K562 (cell line): Measurements from ENCODE around the gene SDSL. TPM values are rescaled to one million over a fixed set of nuclear protein-coding genes. Genes with fewer than 3 reads are reported as not detected.

Experiments
- CCAR2 ChIP-seq: fragments of 200-400 bp; formaldehyde crosslinking; IDR thresholded peaks from 2 replicates; pipeline ENCODE4 v1.6.1; 2017; ENCODE audit warnings: mild to moderate bottlenecking, low read depth, low read length
- ELF2 ChIP-seq: fragments of 250-450 bp; sonication (Bioruptor Pico); IDR thresholded peaks from 2 replicates; pipeline ENCODE4 v1.5.0; 2021; ENCODE audit warnings: mild to moderate bottlenecking
- FOXJ2 ChIP-seq: fragments of 200-800 bp; sonication (Bioruptor generic); IDR thresholded peaks from 2 replicates; pipeline ENCODE4 v1.6.1; 2016; ENCODE audit warnings: missing genetic modification characterization, missing compliant biosample characterization
- NBN ChIP-seq: fragments of 450-650 bp; IDR thresholded peaks from 2 replicates; pipeline ENCODE4 v1.6.1; 2016; ENCODE audit warnings: low read depth, mild to moderate bottlenecking
- NCOA4 ChIP-seq: fragments of 450-650 bp; IDR thresholded peaks from 2 replicates; pipeline ENCODE4 v1.6.1; 2018; ENCODE audit warnings: mild to moderate bottlenecking; ENCODE audit not compliant: partially characterized antibody
- SMAD1 ChIP-seq: fragments of 150-350 bp; IDR thresholded peaks from 2 replicates; pipeline ENCODE4 v1.6.1; 2014; ENCODE audit warnings: low read length, low read depth; ENCODE audit not compliant: partially characterized antibody
- YBX1 ChIP-seq: fragments of 450-650 bp; IDR thresholded peaks from 2 replicates; pipeline ENCODE4 v1.7.1; 2016; ENCODE audit warnings: mild to moderate bottlenecking
- ZKSCAN8 ChIP-seq: fragments of 200-800 bp; sonication (Bioruptor generic); IDR thresholded peaks from 2 replicates; pipeline ENCODE4 v1.6.1; 2016; ENCODE audit warnings: missing genetic modification characterization, missing compliant biosample characterization
- ZNF354B ChIP-seq: fragments of 250-450 bp; sonication (Bioruptor Pico); IDR thresholded peaks from 2 replicates; pipeline ENCODE4 v1.4.0; 2020
- ZNF589 ChIP-seq: fragments of 200-800 bp; sonication (Bioruptor generic); IDR thresholded peaks from 2 replicates; pipeline ENCODE4 v1.6.1; 2016; ENCODE audit warnings: low read depth, missing genetic modification characterization, missing compliant biosample characterization
- polyA plus RNA-seq, 8 experiments: library from polyadenylated mRNA; depleted of rRNA in 4 of 8; stranded (reverse) in 5 of 8; unstranded in 3 of 8; fragments of >200 nt; fragmentation: Nextera tagmentation in 2 of 8; fragmentation: Illumina TruSeq in 1 of 8; extraction: Ambion mirVana in 2 of 8; extraction: Trizol in 1 of 8; gene quantifications; 2 replicates each; pipeline versions ENCODE4 v1.2.1 to v1.2.3, GENCODE V29; 2011 to 2014; ENCODE audit warnings: inconsistent platforms in 1 of 8, missing spikeins in 1 of 8
- total RNA-seq, 7 experiments: library from RNA; depleted of rRNA in 6 of 7; stranded (reverse); fragments of >200 nt in 6 of 7; fragmentation: Illumina TruSeq in 2 of 7; extraction: Trizol in 2 of 7; gene quantifications; 2 replicates each; pipeline versions ENCODE4 v1.2.1 to v1.2.3, GENCODE V29; 2011 to 2021; ENCODE audit warnings: low replicate concordance in 1 of 7
- TF ChIP-seq, protein P1 (sequence below): sonication (generic); formaldehyde crosslinking; IDR thresholded peaks from 2 replicates; pipeline ENCODE4 v1.8.1; 2023; ENCODE audit warnings: mild to moderate bottlenecking, missing genetic modification reagents
- TF ChIP-seq, protein P2 (sequence below): sonication (generic); formaldehyde crosslinking; IDR thresholded peaks from 2 replicates; pipeline ENCODE4 v1.8.0; 2023; ENCODE audit warnings: mild to moderate bottlenecking, missing genetic modification reagents
- TF ChIP-seq, protein P3 (sequence below): sonication (generic); formaldehyde crosslinking; IDR thresholded peaks from 2 replicates; pipeline ENCODE4 v1.8.0; 2022; ENCODE audit warnings: missing genetic modification reagents, mild to moderate bottlenecking, moderate library complexity, borderline replicate concordance

Gene SDSL
- total and polyA plus RNA-seq, 9 of the 15 experiments (the other 6 are each of a cell fraction or from before 2014, with no cell fraction given), result 0.31 to 11.0 (median 7.4) TPM

DNA sequence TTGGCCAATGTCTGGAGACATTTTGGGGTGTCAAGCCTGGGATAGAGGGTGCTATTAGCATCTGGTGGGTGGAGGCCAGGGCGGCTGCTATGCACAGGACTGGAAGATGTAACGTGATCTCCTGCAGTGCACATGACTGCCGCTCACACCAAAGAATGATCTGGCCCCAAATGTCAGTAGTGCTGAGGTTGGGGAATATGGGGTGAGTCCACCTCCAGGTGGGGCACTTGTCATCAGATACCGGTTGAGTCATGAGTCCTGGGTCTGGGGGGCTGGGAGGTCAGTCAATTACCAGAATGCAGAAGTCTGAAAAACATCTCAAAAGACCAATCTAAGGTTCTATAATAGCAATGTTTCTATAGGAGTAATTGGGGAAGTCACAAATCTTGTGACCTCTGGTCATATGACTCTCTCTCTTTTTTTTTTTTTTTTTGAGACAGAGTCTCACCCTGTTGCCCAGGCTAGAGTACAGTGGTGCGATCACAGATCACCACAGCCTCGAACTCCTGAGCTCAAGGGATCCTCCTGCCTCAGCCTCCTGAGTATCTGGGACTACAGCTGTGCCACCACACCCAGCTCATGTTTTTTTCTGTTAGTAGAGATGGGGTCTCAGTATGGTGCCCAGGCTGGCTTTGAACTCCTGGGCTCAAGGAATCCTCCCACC lies 6.0 kb upstream of the SDSL start (continued):
- TF ChIP-seq SMAD1 (no peak), ZNF354B (CRISPR knock-in tag) (no peak), NBN (peak; percentile 35; the same call in 1 of the 2 replicates), ZNF589 (CRISPR knock-in tag) (no peak), CCAR2 (no peak), ZKSCAN8 (CRISPR knock-in tag) (no peak; the same call in 1 of the 2 replicates), YBX1 (no peak), ELF2 (CRISPR knock-in tag) (no peak), FOXJ2 (tag) (no peak), NCOA4 (no peak)
- TF ChIP-seq, protein P1, sequence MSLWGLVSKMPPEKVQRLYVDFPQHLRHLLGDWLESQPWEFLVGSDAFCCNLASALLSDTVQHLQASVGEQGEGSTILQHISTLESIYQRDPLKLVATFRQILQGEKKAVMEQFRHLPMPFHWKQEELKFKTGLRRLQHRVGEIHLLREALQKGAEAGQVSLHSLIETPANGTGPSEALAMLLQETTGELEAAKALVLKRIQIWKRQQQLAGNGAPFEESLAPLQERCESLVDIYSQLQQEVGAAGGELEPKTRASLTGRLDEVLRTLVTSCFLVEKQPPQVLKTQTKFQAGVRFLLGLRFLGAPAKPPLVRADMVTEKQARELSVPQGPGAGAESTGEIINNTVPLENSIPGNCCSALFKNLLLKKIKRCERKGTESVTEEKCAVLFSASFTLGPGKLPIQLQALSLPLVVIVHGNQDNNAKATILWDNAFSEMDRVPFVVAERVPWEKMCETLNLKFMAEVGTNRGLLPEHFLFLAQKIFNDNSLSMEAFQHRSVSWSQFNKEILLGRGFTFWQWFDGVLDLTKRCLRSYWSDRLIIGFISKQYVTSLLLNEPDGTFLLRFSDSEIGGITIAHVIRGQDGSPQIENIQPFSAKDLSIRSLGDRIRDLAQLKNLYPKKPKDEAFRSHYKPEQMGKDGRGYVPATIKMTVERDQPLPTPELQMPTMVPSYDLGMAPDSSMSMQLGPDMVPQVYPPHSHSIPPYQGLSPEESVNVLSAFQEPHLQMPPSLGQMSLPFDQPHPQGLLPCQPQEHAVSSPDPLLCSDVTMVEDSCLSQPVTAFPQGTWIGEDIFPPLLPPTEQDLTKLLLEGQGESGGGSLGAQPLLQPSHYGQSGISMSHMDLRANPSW (CRISPR knock-in tag), result no peak
- TF ChIP-seq, protein P2, sequence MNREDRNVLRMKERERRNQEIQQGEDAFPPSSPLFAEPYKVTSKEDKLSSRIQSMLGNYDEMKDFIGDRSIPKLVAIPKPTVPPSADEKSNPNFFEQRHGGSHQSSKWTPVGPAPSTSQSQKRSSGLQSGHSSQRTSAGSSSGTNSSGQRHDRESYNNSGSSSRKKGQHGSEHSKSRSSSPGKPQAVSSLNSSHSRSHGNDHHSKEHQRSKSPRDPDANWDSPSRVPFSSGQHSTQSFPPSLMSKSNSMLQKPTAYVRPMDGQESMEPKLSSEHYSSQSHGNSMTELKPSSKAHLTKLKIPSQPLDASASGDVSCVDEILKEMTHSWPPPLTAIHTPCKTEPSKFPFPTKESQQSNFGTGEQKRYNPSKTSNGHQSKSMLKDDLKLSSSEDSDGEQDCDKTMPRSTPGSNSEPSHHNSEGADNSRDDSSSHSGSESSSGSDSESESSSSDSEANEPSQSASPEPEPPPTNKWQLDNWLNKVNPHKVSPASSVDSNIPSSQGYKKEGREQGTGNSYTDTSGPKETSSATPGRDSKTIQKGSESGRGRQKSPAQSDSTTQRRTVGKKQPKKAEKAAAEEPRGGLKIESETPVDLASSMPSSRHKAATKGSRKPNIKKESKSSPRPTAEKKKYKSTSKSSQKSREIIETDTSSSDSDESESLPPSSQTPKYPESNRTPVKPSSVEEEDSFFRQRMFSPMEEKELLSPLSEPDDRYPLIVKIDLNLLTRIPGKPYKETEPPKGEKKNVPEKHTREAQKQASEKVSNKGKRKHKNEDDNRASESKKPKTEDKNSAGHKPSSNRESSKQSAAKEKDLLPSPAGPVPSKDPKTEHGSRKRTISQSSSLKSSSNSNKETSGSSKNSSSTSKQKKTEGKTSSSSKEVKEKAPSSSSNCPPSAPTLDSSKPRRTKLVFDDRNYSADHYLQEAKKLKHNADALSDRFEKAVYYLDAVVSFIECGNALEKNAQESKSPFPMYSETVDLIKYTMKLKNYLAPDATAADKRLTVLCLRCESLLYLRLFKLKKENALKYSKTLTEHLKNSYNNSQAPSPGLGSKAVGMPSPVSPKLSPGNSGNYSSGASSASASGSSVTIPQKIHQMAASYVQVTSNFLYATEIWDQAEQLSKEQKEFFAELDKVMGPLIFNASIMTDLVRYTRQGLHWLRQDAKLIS (CRISPR knock-in tag), result 0 out of 2 replicates have a peak, but pooled peaks have one; percentile 29
- TF ChIP-seq, protein P3, sequence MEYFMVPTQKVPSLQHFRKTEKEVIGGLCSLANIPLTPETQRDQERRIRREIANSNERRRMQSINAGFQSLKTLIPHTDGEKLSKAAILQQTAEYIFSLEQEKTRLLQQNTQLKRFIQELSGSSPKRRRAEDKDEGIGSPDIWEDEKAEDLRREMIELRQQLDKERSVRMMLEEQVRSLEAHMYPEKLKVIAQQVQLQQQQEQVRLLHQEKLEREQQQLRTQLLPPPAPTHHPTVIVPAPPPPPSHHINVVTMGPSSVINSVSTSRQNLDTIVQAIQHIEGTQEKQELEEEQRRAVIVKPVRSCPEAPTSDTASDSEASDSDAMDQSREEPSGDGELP, result 0 out of 2 replicates have a peak, but pooled peaks have one; percentile 18
